GM21717 (cell line): ENCODE results near the gene F5.

ENCODE experiments used
- ATAC-seq: cut with Tn5 transposase; IDR thresholded peaks from one replicate; pipeline ENCODE4 v1.9.1; 2021; ENCODE audit warnings: mild to moderate bottlenecking, moderate library complexity; ENCODE audit not compliant: unreplicated experiment

Gene F5

DNA sequence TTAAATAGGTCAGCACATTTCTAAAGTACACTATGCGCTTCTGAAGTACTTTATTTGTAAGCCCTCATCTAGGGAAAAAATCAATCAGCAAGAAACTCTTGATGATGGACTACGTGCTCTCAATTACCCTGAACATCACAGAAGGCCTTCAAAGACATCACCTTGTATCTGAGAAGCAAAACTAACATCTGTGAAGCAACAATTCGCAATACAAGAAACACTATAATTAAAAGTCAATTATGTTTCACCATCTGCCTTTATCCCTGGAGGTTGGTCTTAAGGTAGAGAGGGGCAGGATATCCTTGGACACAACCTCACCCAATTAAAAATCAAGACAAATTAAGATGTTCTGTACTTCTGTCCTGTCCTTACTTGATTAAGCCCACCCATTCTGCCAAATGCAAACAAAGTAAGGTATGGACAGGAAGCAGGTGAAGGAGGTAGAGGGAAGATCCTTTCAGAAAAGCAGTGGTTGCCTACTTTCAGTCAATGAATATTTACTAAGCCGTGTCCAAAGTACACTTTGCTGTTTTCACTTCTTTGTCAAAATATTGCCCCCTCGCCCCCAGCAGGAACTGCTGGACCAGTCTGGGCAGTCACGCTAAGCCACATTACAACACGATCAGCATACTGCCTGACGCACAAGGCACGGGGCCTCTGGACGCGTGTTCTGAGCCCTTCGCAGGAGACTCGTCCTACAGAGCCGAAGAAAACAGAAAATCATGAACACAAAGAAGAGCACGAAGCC is 101.4 kb downstream of the F5 start:
- ATAC-seq: peak; percentile 20

DNA sequence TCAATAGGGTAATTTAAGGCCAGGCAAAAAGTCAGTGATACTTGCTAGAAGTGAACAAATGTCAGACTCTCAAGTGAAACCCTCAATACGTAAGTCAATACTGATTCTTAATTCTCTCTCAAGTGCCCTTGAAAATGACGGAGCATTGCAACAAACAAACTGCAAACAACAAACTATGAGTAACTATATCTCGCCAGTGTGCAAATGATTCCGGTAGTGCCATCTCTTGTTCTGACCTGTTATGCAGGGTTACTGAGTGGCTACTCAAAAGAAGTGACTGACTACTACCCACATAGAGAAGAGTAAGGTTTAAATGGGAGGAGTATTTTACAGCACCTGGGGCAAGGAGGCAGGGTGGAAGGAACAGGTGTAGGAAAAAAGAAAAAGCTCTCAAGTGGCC is 102.2 kb downstream of the F5 start:
- no peak for ATAC-seq

DNA sequence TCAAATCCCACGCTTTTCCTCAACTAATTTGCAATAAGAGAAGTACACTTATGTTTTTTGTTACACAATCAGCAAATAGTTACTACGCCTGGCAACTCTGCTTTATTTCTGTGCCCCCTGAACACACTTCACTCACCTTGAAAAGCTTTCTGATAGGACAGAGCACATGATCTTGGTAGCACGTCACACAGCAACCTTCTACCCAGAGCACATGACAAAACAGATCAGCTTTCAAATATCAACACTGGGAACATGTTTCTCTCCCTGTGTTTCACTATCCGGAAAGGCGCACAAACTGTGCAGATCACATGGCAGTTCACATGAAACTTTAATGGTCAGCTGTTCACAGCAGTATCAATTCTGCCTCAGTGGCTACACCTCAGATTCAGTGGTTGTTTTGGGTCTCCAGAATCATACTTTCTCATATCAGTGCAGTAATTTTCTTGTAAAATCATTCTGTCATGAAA is 102.7 kb downstream of the F5 start:
- ATAC-seq: no peak

DNA sequence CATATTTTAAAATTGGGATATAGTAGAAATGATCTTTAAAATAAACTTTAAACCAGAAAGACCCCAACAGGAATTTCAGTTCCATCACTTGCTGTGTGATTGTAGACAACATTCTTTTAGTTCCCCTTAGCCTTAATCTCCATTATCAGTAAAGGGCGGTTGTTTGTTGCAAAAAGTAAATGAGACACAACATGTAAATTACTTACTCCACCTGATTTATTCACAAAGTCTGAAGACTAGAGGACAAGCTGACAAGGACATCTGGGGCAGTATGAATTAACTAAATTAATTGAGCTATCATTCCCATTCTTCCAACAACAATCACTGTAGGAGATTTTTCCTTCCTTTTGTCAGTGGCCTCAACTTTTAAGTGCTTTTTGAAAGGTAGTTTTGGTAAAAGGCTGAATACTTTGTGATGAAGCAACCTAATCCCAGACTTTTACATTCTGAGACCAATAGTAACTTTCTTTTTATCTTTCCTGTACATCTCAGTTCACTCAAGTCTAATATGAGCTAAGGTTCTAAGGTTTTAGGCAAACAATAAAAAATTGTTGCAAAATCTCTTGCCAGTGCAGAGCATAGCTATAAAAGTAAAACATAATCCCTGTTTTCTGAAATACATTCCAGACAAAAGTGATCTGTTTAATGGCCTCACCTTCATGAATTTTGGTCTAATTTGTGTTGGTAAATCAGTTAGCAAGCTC is 106.8 kb downstream of the F5 start:
- ATAC-seq: no peak

DNA sequence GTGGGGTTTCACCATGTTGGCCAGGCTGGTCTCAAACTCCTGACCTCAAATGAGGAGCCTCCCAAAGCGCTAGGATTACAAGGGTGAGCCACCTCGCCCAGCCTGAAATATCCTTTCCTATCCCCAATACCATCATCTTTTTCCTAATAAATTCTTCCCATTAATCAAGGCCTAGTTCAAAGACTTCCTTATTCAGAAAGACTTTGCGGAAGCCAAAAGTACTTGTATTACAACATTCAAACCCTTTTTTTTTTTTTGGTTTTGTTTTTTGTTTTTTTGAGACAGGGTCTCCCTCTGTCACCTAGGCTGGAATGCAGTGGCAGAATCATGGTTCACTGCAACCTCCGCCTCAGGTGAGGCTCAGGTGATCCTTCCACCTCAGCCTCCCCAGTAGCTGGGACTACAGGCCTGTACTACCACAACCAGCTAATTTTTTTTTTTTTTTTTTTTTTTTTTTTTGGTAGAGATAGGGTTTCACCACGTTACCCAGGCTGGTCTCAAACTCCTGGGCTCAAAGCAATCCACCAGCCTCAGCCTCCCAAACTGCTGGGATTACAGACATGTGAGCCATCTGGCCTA is 108.1 kb downstream of the F5 start:
- no peak for ATAC-seq

DNA sequence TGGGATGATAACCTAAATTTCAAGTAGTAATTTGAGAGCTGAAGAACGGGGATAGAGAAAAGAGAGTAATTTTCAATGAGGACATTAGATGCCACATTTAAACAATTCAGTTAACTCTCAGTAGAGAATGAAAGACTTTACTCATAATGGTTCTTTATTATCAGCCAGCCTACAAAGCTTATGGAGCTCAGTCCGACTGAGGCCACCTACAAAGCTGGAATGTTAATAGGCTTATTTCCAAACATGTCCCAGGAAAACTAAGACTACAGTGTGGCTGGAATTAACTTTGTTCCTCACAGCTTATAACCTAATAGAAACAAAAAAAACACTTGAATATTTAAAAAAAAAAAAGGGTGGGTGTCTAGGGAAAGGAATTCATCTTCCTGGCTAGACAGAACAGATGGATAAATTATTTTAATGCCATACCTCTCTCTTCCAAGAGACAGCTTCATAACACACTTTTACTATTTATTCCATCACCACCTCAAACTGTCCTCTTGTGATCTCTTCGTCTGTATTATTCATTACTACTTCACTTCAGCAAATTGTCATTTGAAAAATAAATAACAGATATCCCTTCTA is 110.4 kb downstream of the F5 start:
- ATAC-seq: no peak

DNA sequence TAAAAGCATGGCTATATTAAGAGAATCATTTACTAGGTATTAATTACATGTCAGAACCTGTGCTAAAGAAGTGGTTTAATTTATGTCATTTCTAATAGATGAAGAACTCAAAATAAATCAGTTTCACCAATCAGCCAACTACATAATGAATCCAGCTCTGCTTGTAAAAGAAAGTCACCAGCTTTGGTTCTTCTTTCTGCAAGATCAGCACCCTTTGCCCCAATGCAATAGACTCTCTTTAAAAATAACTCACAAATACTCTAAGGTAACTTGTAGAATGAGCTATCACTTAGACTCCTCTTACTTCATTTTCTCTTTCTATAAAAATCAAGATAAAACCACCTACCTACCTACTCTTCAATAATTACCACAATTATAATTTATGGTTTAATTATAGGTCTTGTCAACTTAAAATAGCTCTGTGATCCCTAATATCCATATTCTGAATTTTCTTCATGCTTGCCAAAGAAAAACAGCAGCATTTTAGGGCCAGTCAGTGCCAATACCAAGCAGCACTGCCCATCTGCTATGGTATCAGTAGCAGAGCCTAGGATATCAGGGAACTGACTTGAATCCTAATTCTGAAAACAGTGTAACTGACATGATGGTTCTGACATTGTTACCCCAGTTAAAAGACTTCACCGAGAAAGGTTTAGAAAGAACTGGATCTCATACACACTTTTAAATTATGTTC is 111.8 kb downstream of the F5 start:
- no peak for ATAC-seq

DNA sequence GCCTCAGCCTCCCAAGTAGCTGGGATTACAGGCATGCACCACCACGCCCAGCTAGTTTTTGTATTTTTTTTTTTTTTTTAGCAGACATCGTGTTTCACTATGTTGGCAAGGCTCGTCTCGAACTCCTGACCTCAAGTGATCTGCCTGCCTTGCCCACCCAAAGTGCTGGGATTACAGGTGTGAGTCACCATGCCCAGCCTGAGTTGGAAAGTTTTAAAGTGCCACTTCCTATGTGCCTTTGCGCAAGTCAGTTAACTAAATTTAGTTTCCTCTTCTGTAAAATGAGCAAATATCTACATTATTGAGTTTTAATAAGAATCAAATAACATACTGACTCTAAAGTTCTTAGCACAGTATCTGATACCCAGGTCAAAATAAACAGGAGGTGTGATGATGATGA is 112.9 kb downstream of the F5 start:
- ATAC-seq: no peak

DNA sequence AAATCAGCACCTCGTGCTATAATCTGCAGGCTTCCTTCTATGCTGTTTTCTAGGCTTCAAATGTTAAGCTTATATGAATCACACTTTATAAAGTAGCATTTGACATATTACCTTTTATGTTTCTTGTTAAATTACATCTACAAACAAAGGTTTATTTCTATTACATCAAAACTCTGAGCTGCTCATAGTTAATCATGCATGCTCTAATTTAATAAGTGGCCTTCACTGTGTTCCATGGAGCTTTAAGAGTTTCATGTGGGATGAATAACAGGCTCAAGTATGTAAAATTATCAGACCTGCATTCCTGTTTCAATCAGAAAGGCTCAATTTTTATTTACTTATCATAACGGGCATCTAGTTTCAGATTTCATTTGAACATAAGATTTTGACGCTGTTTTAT is 113.5 kb downstream of the F5 start:
- no peak for ATAC-seq

DNA sequence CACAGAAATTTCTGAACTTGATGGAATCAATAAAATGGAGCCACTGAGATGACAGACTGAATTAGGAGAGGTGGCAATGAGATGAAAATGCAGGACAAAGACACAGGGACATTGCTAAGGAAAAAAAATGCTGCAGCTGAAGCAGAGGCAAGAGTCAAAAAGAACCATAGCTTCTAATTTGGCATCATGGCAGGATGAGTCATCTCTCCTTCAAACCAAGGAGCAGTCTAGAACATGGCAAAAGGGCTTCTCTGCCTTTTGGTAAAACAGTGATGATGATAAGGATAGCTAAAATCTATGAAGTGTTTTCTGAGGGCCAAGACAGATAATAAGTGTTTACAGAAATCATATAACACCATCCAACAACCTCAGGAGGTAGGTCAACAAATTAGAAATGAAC is 117.3 kb downstream of the F5 start:
- ATAC-seq: no peak

DNA sequence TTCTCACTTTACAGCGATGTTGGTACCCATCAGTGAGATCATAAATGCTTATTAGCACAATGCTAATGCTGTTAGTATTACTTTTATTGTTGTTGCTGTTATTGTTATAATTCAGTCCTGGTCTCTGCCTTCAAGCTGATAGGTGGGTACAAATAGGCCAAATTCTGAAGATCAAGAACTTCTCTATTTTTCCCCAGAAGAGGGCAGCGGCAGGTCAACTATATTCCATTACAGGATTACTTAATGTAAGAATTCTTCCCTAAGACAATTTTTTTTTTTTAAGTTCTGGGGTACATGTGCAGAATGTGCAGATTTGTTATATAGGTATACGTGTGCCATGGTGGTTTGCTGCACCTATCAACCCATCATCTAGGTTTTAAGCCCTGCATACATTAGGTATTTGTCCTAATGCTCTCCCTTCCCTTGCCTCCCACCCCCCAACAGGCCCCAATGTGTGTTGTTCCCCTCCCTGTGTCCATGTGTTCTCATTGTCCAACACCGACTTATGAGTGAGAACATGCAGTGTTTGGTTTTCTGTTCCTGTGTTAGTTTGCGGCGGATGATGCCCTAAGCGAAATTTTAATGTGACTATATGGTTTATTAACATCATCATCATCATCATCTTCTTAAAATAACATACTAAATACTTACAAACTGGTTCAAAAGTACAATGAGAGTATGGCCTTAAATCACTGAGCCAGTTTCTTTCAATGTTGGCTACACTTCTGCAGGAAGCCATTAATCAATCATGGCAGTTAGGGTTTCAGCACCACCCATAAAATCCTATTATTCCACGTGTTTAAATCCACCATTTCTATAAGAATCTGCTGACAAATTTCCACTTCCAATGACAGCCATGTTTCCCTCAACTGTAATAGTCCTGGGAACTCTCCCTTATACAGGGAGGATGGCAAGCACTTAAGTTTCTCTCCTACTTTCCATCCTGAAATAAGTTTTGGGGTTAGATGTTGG is 119.7 kb downstream of the F5 start:
- no peak for ATAC-seq

DNA sequence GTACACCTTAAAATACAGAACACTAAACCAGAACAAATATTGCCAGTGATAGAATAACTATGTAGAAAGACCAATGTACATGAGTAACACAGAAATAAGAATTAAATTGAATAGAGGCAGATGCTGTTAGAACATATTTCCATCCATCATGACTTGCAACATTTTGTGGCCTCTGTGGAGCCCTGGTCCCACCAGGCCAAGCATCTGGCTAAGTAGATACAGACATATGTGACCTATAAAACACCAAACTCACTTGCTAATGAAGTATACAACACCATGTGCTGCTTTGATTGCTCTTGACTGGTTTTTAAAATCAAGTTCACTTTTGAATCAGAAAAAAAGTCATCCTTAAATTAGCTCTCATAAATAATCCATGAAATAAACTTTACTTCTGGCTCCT is 121.0 kb downstream of the F5 start:
- no peak for ATAC-seq
